COLO829 (cell line): ENCODE results near the gene CHID1.

Source experiments
- DNase-seq: peaks from one replicate; pipeline ENCODE4 v3.0.0; 2012; ENCODE audit warnings: low spot score

Gene CHID1

GRCh38 chr11:910044-910588 lies 494 bp downstream of the CHID1 start:
- peak; percentile 13 for DNase-seq

GRCh38 chr11:909406-909805 lies 1.2 kb downstream of the CHID1 start:
- no peak for DNase-seq

- DNase-seq, result no peak
Measured at GRCh38 chr11:908273-908672, 2.3 kb downstream of the CHID1 start.

- DNase-seq, result no peak
Measured at GRCh38 chr11:907668-908067, 2.9 kb downstream of the CHID1 start.

- DNase-seq, result no peak
Measured at GRCh38 chr11:905952-906351, 4.7 kb downstream of the CHID1 start.

- DNase-seq, result no peak
Measured at GRCh38 chr11:904380-904779, 6.2 kb downstream of the CHID1 start.

- DNase-seq, result no peak
Measured at GRCh38 chr11:901452-902061, 9.1 kb downstream of the CHID1 start.

GRCh38 chr11:900545-900944 lies 10.1 kb downstream of the CHID1 start:
- DNase-seq, result no peak

- no peak for DNase-seq
Measured at GRCh38 chr11:899724-900123, 10.9 kb downstream of the CHID1 start.

GRCh38 chr11:898540-899190 lies 11.9 kb downstream of the CHID1 start:
- DNase-seq, result no peak

GRCh38 chr11:898143-898511 lies 12.5 kb downstream of the CHID1 start:
- DNase-seq, result no peak

- no peak for DNase-seq
Measured at GRCh38 chr11:897253-898142, 13.1 kb downstream of the CHID1 start.

- no peak for DNase-seq
Measured at GRCh38 chr11:895331-896110, 15.1 kb downstream of the CHID1 start.

- no peak for DNase-seq
Measured at GRCh38 chr11:894575-895201, 15.9 kb downstream of the CHID1 start.

- DNase-seq, result no peak
Measured at GRCh38 chr11:893008-893654, 17.5 kb downstream of the CHID1 start.

- DNase-seq, result no peak
Measured at GRCh38 chr11:890794-891540, 19.6 kb downstream of the CHID1 start.

- DNase-seq, result no peak
Measured at GRCh38 chr11:889687-890475, 20.7 kb downstream of the CHID1 start.

- no peak for DNase-seq
Measured at GRCh38 chr11:889257-889656, 21.4 kb downstream of the CHID1 start.
